GM21528 (cell line): ENCODE data around the gene RGS11.
"Not testable (repeated sequence)": the region's sequence is repeated elsewhere in the genome, so short reads cannot be mapped to it uniquely, and the experiment has no call there.

Experiments
- ATAC-seq: cut with Tn5 transposase; IDR thresholded peaks from one replicate; pipeline ENCODE4 v1.9.1; 2021; ENCODE audit warnings: mild to moderate bottlenecking, moderate library complexity; ENCODE audit not compliant: unreplicated experiment, low FRiP score

The RGS11 gene

GRCh38 chr16:281660-282255 lies 6.0 kb upstream of the RGS11 start:
- no peak for ATAC-seq

GRCh38 chr16:280991-281659 lies 5.4 kb upstream of the RGS11 start:
- no peak for ATAC-seq

- no peak for ATAC-seq
These were observed 4.8 kb upstream of the RGS11 start, which contains the start of gene ARHGDIG for GRCh38 chr16:280552-280951. ARHGDIG (plus strand) TSS chr16:280591; CDS start chr16:280681, 90 bp downstream.

- no peak for ATAC-seq
These were observed 4.3 kb upstream of the RGS11 start for GRCh38 chr16:280005-280460.

GRCh38 chr16:279531-279930 lies 3.8 kb upstream of the RGS11 start:
- ATAC-seq: no peak

GRCh38 chr16:278863-279366 lies 3.2 kb upstream of the RGS11 start:
- ATAC-seq: no peak

- ATAC-seq: no peak
These were observed 808 bp upstream of the RGS11 start for GRCh38 chr16:276426-277077.

- ATAC-seq: no peak
These were observed 603 bp downstream of the RGS11 start for GRCh38 chr16:275041-275641.

GRCh38 chr16:273547-274421 lies 2.0 kb downstream of the RGS11 start:
- no peak for ATAC-seq

- ATAC-seq: no peak
These were observed 2.9 kb downstream of the RGS11 start for GRCh38 chr16:272633-273546.

- no peak for ATAC-seq
These were observed 5.1 kb downstream of the RGS11 start for GRCh38 chr16:270381-271255.

GRCh38 chr16:269061-269796 lies 6.5 kb downstream of the RGS11 start:
- ATAC-seq: no peak

- no peak for ATAC-seq
These were observed 7.3 kb downstream of the RGS11 start for GRCh38 chr16:268141-269053.

- ATAC-seq: not testable (repeated sequence)
These were observed 8.2 kb downstream of the RGS11 start for GRCh38 chr16:267562-267961.

- no peak for ATAC-seq
These were observed 9.2 kb downstream of the RGS11 start for GRCh38 chr16:266258-267164.
